Muscle of leg (tissue), 16 donors: Measurements from ENCODE around the gene SPRN. TPM values are rescaled to one million over a fixed set of nuclear protein-coding genes. Genes with fewer than 3 reads are reported as not detected.
"Not testable (repeated sequence)": the region's sequence is repeated elsewhere in the genome, so short reads cannot be mapped to it uniquely, and the experiment has no call there.

Experiments used
- DNase-seq: peaks from one replicate; pipeline ENCODE4 v3.0.0; 2013
- H3K27ac ChIP-seq: one replicate; pipeline ENCODE4 v1.5.1; 2013; ENCODE audit warnings: mild to moderate bottlenecking, low read length, control low read depth
- H3K27me3 ChIP-seq: one replicate; pipeline ENCODE4 v1.6.1; 2013; ENCODE audit warnings: low read length; ENCODE audit not compliant: control insufficient read depth, insufficient read depth
- H3K36me3 ChIP-seq: one replicate; pipeline ENCODE4 v1.6.1; 2013; ENCODE audit warnings: low read length; ENCODE audit not compliant: control insufficient read depth, insufficient read depth
- H3K4me1 ChIP-seq: one replicate; pipeline ENCODE4 v1.6.1; 2013; ENCODE audit warnings: low read length; ENCODE audit not compliant: control insufficient read depth, insufficient read depth
- H3K4me3 ChIP-seq: one replicate; pipeline ENCODE4 v1.5.1; 2013; ENCODE audit warnings: low read length, control low read depth
- H3K9me3 ChIP-seq: replicated peaks from 2 replicates; pipeline ENCODE4 v1.6.1; 2013; ENCODE audit warnings: low read depth, low read length; ENCODE audit not compliant: control insufficient read depth
- WGBS: methylation state at CpG from one replicate; pipeline ENCODE4 v1.1.5; 2013; ENCODE audit warnings: missing lambda C conversion rate; ENCODE audit not compliant: insufficient coverage; 5-methylcytosine and 5-hydroxymethylcytosine counted together
- long read RNA-seq, 11 donors: transcript quantifications; one replicate each; lab custom pipeline, GENCODE V29; 2026
- polyA plus RNA-seq, 8 donors: library from polyadenylated mRNA; unstranded; fragments of 120-200 nt; gene quantifications; one replicate each; pipeline versions ENCODE4 v1.2.1 to v1.2.3, GENCODE V29; 2013; ENCODE audit warnings: inconsistent platforms in 1 of 8, low replicate concordance in 1 of 8; ENCODE audit not compliant: insufficient read length in 8 of 8, insufficient read depth in 1 of 8
- total RNA-seq: library from RNA; stranded (reverse); fragments of 120-200 nt; gene quantifications from one replicate; pipeline ENCODE4 v1.2.4, GENCODE V29; 2013

The SPRN gene, protein sequence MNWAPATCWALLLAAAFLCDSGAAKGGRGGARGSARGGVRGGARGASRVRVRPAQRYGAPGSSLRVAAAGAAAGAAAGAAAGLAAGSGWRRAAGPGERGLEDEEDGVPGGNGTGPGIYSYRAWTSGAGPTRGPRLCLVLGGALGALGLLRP
- 0.53 TPM for total RNA-seq
- 1 to 10 TPM; 3.4 to 4.4 (median 3.9) TPM for polyA plus RNA-seq
- long read RNA-seq, donor 1: 0 reads
- long read RNA-seq, donor 2: 0 reads
- long read RNA-seq, donor 3: 0 reads
- long read RNA-seq, donor 4: 0 reads
- long read RNA-seq, donor 5, partial matches to known transcripts: 0 of 1 reads
- long read RNA-seq, donor 5, other reads (novel, unspliced or antisense): 0 of 1 reads
- long read RNA-seq, donor 6: 0 reads
- long read RNA-seq, donor 7: 0 reads
- long read RNA-seq, donor 8: 0 reads
- long read RNA-seq, donor 9: 0 reads
- long read RNA-seq, donor 10: 0 reads
- long read RNA-seq, donor 11: 0 reads

- WGBS: no CpG with 5 or more reads among the region's 37 CpGs
- not testable (repeated sequence) for DNase-seq, H3K27ac ChIP-seq, H3K27me3 ChIP-seq, H3K9me3 ChIP-seq, H3K4me3 ChIP-seq
- H3K4me1 ChIP-seq: peaks cover 14% of the 10 kb centered on the region
- peaks cover 11% of the 10 kb centered on the region for H3K36me3 ChIP-seq
Observed at GRCh38 chr10:133424601-133425000, at the start of gene SPRN. Gene SPRN (minus strand): TSS chr10:133424625. CDS start chr10:133423681, 944 bp downstream.

GRCh38 chr10:133474027-133474426, 49.6 kb upstream of the SPRN start:
- Histone ChIP-seq H3K27ac (no peak overlapping the region), H3K9me3 (no peaks in the 10 kb centered on the region), H3K4me3 (no peak overlapping the region), H3K36me3 (no peaks in the 10 kb centered on the region), H3K4me1 (no peaks in the 10 kb centered on the region), H3K27me3 (no peaks in the 10 kb centered on the region)
- 100% methylated on average over 1 of the region's 2 CpGs for WGBS
- no peak for DNase-seq

- Histone ChIP-seq H3K27me3 (no peaks in the 10 kb centered on the region), H3K27ac (no peak overlapping the region), H3K4me1 (no peaks in the 10 kb centered on the region), H3K9me3 (no peaks in the 10 kb centered on the region), H3K4me3 (no peak overlapping the region), H3K36me3 (no peaks in the 10 kb centered on the region)
- WGBS: 43% methylated on average over 1 of the region's 4 CpGs
- no peak for DNase-seq
Observed at GRCh38 chr10:133473270-133473669, 48.8 kb upstream of the SPRN start.

- Histone ChIP-seq H3K27ac (no peak overlapping the region), H3K9me3 (no peaks in the 10 kb centered on the region), H3K36me3 (no peaks in the 10 kb centered on the region), H3K27me3 (no peaks in the 10 kb centered on the region), H3K4me3 (no peak overlapping the region), H3K4me1 (no peaks in the 10 kb centered on the region)
- 85% methylated on average over 4 of the region's 7 CpGs for WGBS
- no peak for DNase-seq
Observed at GRCh38 chr10:133471300-133472109, 47.1 kb upstream of the SPRN start.

DNA sequence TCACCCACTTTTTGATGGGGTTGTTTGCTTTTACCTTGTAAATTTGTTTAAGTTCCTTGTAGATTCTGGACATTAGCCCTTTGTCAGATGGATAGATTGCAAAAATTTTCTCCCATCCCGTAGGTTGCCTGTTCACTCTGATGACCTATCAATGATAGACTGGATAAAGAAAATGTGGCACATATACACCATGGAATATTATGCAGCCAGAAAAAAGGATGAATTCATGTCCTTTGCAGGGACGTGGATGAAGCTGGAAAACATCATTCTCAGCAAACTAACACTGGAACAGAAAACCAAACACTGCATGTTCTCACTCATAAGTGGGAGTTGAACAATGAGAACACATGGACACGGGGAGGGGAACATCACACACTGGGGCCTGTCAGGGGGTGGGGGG, 44.8 kb upstream of the SPRN start:
- H3K4me3 ChIP-seq, H3K4me1 ChIP-seq, H3K9me3 ChIP-seq, H3K27ac ChIP-seq, H3K27me3 ChIP-seq, DNase-seq, H3K36me3 ChIP-seq: not testable (repeated sequence)
- no CpG with 5 or more reads among the region's 3 CpGs for WGBS

- H3K27ac ChIP-seq: no peak overlapping the region
- no peaks in the 10 kb centered on the region for H3K9me3 ChIP-seq
- no peaks in the 10 kb centered on the region for H3K27me3 ChIP-seq
- no peak overlapping the region for H3K4me3 ChIP-seq
- no peaks in the 10 kb centered on the region for H3K36me3 ChIP-seq
- 85% methylated on average over 17 of the region's 17 CpGs for WGBS
- no peak for DNase-seq
- no peaks in the 10 kb centered on the region for H3K4me1 ChIP-seq
Observed at GRCh38 chr10:133467286-133467911, 43.0 kb upstream of the SPRN start.

DNA sequence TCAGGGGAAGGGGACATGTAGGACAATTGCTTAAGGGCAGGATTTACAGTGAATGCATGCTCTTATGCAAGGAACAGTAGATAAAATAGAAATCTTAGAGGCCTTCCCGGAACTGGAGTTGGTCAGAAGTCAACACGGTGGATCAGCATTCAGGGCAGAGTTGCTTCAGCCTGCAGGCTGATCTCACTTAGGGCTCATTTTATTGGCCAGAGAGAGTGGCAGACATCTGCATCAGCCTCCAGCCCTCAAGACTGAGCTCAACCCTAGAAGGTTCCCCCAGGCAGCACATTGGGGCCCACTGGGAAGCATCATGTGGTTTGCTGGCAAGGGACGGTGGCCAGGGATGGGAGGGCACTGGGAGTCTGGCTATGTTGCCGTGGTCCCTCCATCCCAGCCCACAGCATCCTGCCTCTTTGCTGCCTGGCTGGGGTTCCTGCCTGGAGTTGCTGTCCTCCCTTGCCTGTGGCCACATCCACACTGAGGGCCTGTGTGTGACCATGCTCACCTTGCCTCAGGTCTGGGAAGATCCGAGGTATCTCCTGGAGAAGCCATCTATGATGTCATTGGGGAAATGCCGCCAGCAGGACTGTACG, 42.4 kb upstream of the SPRN start:
- DNase-seq: no peak
- Histone ChIP-seq H3K27me3 (no peaks in the 10 kb centered on the region), H3K36me3 (no peaks in the 10 kb centered on the region), H3K27ac (no peak overlapping the region), H3K9me3 (no peaks in the 10 kb centered on the region), H3K4me3 (no peak overlapping the region), H3K4me1 (no peaks in the 10 kb centered on the region)
- WGBS: 79% methylated on average over 7 of the region's 7 CpGs

DNA sequence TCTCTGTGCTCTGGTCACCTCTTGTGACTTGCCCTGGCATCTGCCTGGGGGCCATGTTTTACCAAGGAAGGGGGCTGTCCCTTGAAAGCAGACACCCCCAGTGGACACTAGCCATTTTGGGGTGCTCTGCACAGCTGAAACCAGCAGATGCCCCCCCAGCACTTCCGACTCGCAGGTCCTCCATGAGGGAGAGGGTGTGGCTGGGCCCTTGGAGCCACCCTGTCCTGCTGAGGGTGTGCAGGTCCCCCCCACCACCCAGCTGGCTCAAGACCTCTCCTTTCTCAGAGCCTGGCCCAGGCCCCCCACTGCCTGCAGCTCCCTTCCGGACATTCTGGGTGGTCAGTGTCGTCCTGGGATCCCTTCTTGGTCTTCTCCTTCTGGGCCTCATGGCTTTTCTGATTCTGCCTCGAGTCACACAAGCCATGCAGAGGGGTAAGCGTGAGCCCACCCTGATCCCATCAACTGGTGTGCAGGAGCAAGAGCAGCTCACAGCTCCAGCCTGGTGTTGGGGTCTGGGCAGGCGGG, 41.6 kb upstream of the SPRN start:
- Histone ChIP-seq H3K9me3 (no peaks in the 10 kb centered on the region), H3K4me1 (no peaks in the 10 kb centered on the region), H3K36me3 (no peaks in the 10 kb centered on the region), H3K4me3 (no peak overlapping the region), H3K27ac (no peak overlapping the region), H3K27me3 (no peaks in the 10 kb centered on the region)
- DNase-seq: no peak
- WGBS: 74% methylated on average over 6 of the region's 7 CpGs

- Histone ChIP-seq H3K9me3 (no peaks in the 10 kb centered on the region), H3K4me3 (no peak overlapping the region), H3K27me3 (no peaks in the 10 kb centered on the region), H3K27ac (no peak overlapping the region), H3K36me3 (no peaks in the 10 kb centered on the region), H3K4me1 (no peaks in the 10 kb centered on the region)
- DNase-seq: no peak
- 9% methylated on average over 51 of the region's 55 CpGs for WGBS
Observed at GRCh38 chr10:133465191-133465949, 40.9 kb upstream of the SPRN start.
